ENCODE data around the gene PSMD4. TPM values are rescaled to one million over a fixed set of nuclear protein-coding genes. Genes with fewer than 3 reads are reported as not detected.

Gene PSMD4
- polyA plus RNA-seq, 3 donors = 232 to 266 (median 252) TPM

DNA sequence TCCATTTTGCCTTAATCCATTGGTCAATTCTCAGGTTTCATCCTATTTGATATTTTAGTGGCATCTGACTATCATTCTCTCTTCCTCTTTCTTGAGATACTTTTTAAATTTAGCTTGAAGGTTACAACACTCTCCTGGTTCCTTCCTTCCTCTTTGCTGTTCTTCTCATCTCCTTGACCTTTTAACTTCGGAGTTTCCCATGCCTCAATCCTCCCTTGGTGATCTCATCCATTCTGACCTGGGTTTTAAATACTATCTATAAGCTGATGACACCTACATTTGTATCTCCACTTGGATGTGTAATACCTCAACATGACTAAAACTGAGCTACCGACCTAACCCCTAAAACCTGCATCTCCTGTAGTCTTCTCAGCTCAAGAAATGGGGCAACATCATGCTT, 22.7 kb downstream of the PSMD4 start:
- Histone ChIP-seq H3K36me3 (replicated peaks in 1 of 2; ENCODE audit: control insufficient read depth in 1 of 2, insufficient read depth in 2 of 2, low read length in 2 of 2) (no peaks in the 10 kb centered on the region), H3K27ac (ENCODE audit: low read depth in 1 of 2, low read length in 2 of 2) (peak overlapping the region; percentile 79 to 83), H3K4me3 (replicated peaks in 1 of 3; ENCODE audit: low read depth in 2 of 3, low read length in 3 of 3) (peak overlapping the region in 1 of 3 experiments; percentile 50), H4K20me1 (ENCODE audit: insufficient read depth, low read length) (no peaks in the 10 kb centered on the region), H3K79me2 (ENCODE audit: insufficient read depth, low read length) (peaks cover 13% of the 10 kb centered on the region), H3K27me3 (ENCODE audit: control insufficient read depth in 2 of 2, insufficient read depth in 2 of 2, low read length in 2 of 2) (no peaks in the 10 kb centered on the region), H3K4me2 (replicated peaks; ENCODE audit: extremely low read depth, low read length, poor library complexity, severe bottlenecking) (peak overlapping the region; percentile 70), H3K4me1 (ENCODE audit: control insufficient read depth in 1 of 2, insufficient read depth in 2 of 2, low read length in 2 of 2) (peaks cover 51 to 62% of the 10 kb centered on the region in 2 donors), H3K9me3 (replicated peaks in 1 of 2; ENCODE audit: control insufficient read depth in 1 of 2, insufficient read depth in 1 of 2, low read length in 2 of 2) (no peaks in the 10 kb centered on the region), H3K9ac (ENCODE audit: insufficient read depth, low read length, poor library complexity, severe bottlenecking) (no peak overlapping the region), H2AFZ (ENCODE audit: insufficient read depth, low read depth, low read length, poor library complexity, severe bottlenecking) (peak overlapping the region; percentile 54)
- WGBS (ENCODE audit: insufficient coverage) = 13% methylated on average over 2 of the region's 2 CpGs
- Mint-ChIP-seq H3K27ac (peak overlapping the region; percentile 93 to 99 (median 97)), H3K27me3 (ENCODE audit: low read depth in 3 of 3) (no peaks in the 10 kb centered on the region), H3K4me1 (peaks cover 51% of the 10 kb centered on the region), H3K4me3 (peak overlapping the region in 1 of 2 donors; percentile 54), H3K36me3 (peaks cover 10 to 16% of the 10 kb centered on the region in 2 donors), H3K9me3 (peaks cover 0 to 8% (median 0%) of the 10 kb centered on the region in 7 donors)
- intact Hi-C loops (cut with micrococcal nuclease) = loop anchor here in 1 of 2 donors (1.0 kb wide), 1 partner anchor 22 kb away; no protein-coding TSS in a partner anchor
- TF ChIP-seq, protein P1, sequence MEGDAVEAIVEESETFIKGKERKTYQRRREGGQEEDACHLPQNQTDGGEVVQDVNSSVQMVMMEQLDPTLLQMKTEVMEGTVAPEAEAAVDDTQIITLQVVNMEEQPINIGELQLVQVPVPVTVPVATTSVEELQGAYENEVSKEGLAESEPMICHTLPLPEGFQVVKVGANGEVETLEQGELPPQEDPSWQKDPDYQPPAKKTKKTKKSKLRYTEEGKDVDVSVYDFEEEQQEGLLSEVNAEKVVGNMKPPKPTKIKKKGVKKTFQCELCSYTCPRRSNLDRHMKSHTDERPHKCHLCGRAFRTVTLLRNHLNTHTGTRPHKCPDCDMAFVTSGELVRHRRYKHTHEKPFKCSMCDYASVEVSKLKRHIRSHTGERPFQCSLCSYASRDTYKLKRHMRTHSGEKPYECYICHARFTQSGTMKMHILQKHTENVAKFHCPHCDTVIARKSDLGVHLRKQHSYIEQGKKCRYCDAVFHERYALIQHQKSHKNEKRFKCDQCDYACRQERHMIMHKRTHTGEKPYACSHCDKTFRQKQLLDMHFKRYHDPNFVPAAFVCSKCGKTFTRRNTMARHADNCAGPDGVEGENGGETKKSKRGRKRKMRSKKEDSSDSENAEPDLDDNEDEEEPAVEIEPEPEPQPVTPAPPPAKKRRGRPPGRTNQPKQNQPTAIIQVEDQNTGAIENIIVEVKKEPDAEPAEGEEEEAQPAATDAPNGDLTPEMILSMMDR (IDR thresholded peaks at IDR 0.05) = no peak
- DNase-seq = peak; percentile 95 to 99 (median 95)

DNA sequence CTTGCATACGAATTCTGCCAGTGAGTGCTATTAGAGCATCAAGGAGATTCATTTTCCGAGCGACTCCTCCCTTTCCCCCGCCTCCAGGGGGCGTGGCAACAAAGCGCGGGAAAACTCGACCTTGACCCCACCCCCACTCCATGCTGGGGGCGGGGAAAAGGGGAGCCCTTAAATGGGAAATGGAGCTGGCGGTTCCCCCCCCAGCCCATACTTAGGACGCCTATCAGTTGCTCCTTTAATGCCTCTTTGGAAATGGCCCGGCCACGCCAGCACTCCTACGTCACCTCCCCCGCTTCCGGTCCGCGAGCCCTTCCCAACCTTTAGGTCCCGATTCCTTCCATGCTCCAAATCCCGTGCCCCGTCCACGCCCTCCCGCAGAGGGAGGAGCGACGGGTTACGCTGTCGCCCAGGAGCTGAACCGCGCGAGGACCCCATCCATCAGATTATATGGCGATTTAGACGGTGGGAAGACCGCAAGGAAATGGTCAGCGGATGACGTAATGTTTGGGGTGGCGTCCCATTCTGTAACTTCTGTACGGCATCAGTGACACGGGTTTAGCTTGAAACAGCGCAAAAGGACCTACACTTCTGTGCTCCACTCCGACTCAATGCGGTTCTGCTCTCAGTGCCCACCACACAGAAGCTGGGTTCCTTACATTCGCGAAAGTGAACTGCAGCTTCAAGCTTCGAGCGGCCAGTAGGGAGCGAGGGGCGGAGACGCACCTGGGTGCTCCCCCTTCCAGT, 26.9 kb downstream of the PSMD4 start:
- peaks cover 51% of the 10 kb centered on the region for H3K4me1 Mint-ChIP-seq
- peak overlapping the region; percentile 99 to 100 for H3K4me3 Mint-ChIP-seq
- Histone ChIP-seq H3K79me2 (ENCODE audit: insufficient read depth, low read length) (peaks cover 55% of the 10 kb centered on the region), H3K36me3 (replicated peaks in 1 of 2; ENCODE audit: control insufficient read depth in 1 of 2, insufficient read depth in 2 of 2, low read length in 2 of 2) (peaks cover 13 to 18% of the 10 kb centered on the region in 2 donors), H3K4me3 (replicated peaks in 1 of 3; ENCODE audit: low read depth in 2 of 3, low read length in 3 of 3) (peak overlapping the region; percentile 63 to 96 (median 88)), H2AFZ (ENCODE audit: insufficient read depth, low read depth, low read length, poor library complexity, severe bottlenecking) (peak overlapping the region; percentile 49), H3K27ac (ENCODE audit: low read depth in 1 of 2, low read length in 2 of 2) (peak overlapping the region; percentile 94 to 96), H3K4me1 (ENCODE audit: control insufficient read depth in 1 of 2, insufficient read depth in 2 of 2, low read length in 2 of 2) (peaks cover 50 to 70% of the 10 kb centered on the region in 2 donors), H3K9ac (ENCODE audit: insufficient read depth, low read length, poor library complexity, severe bottlenecking) (peak overlapping the region; percentile 86), H4K20me1 (ENCODE audit: insufficient read depth, low read length) (peaks cover 31% of the 10 kb centered on the region), H3K27me3 (ENCODE audit: control insufficient read depth in 2 of 2, insufficient read depth in 2 of 2, low read length in 2 of 2) (no peaks in the 10 kb centered on the region), H3K9me3 (replicated peaks in 1 of 2; ENCODE audit: control insufficient read depth in 1 of 2, insufficient read depth in 1 of 2, low read length in 2 of 2) (no peaks in the 10 kb centered on the region), H3K4me2 (replicated peaks; ENCODE audit: extremely low read depth, low read length, poor library complexity, severe bottlenecking) (peak overlapping the region; percentile 100)
- peak overlapping the region; percentile 99 to 100 (median 100) for H3K27ac Mint-ChIP-seq
- H3K36me3 Mint-ChIP-seq = peaks cover 15 to 28% of the 10 kb centered on the region in 2 donors
- TF ChIP-seq, protein P1 (IDR thresholded peaks at IDR 0.05) = no peak
- DNase-seq = peak; percentile 92 to 96 (median 95)
- peaks cover 0 to 1% (median 0%) of the 10 kb centered on the region in 3 donors for H3K27me3 Mint-ChIP-seq (ENCODE audit: low read depth in 3 of 3)
- 0% methylated on average over 31 of the region's 48 CpGs for WGBS (ENCODE audit: insufficient coverage)
- intact Hi-C loops (cut with micrococcal nuclease) = loop anchor here in 1 of 2 donors (10.0 kb wide), 1 partner anchor 183 kb away; no protein-coding TSS in a partner anchor
- H3K9me3 Mint-ChIP-seq = peaks cover 0 to 8% (median 0%) of the 10 kb centered on the region in 7 donors
